ENCODE data around the gene DGKQ.

Gene DGKQ

GRCh38 chr4:961351-962230, 11.8 kb downstream of the DGKQ start:
- no peak for DNase-seq (ENCODE audit: low read depth)

- DNase-seq (ENCODE audit: low read depth): no peak
Measured at GRCh38 chr4:960636-961350, 12.6 kb downstream of the DGKQ start.

GRCh38 chr4:960140-960635, 13.2 kb downstream of the DGKQ start:
- DNase-seq (ENCODE audit: low read depth): no peak

- no peak for DNase-seq (ENCODE audit: low read depth)
Measured at GRCh38 chr4:959338-960139, 13.8 kb downstream of the DGKQ start.

DNA sequence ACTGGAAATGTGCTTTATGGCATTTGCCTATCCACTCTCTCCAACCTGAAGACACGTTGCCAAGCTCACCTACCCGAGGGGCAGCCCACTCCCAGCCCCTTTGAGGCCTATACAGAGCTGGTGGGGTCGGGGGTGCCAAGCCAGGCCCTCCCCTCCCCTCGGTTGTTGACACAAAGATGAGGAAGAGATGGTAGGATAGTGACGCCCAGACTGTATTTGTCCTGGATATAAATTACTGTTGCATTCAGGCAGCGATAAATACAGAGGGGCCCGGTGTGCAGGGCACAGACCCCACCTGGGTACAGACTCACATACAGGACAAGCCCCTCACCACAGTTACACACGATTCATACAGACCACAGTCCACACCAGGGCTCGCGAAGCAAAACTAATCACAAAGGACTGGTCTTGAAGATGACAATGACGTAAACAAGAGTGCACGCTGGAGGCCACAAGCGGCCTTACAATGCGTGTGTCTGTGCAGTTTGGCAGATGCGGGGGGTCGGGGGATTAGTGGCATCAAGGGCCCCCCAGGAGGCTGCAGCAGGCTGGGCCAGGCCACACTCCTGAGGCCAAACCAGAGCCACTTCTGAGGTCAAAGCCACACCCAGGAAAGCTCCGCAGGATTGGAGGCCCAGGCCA, 14.6 kb downstream of the DGKQ start:
- no peak for DNase-seq (ENCODE audit: low read depth)

DNA sequence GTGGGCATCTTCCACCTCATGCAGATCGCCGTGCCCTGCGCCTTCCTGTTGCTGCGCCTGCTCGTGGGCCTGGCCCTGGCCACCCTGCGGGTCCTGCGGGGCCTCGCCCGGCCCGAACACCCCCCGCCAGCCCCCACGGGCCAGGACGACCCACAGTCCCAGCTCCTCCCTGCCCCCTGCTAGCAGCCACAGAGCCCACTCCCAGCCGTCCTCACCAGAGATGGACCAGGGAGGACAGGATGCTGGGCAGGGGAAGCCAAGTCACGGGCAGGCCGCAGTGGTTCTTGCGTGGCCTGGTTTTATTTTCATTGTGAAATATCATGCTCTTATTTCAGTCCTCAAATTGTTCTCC, 15.1 kb downstream of the DGKQ start:
- DNase-seq (ENCODE audit: low read depth): no peak

DNA sequence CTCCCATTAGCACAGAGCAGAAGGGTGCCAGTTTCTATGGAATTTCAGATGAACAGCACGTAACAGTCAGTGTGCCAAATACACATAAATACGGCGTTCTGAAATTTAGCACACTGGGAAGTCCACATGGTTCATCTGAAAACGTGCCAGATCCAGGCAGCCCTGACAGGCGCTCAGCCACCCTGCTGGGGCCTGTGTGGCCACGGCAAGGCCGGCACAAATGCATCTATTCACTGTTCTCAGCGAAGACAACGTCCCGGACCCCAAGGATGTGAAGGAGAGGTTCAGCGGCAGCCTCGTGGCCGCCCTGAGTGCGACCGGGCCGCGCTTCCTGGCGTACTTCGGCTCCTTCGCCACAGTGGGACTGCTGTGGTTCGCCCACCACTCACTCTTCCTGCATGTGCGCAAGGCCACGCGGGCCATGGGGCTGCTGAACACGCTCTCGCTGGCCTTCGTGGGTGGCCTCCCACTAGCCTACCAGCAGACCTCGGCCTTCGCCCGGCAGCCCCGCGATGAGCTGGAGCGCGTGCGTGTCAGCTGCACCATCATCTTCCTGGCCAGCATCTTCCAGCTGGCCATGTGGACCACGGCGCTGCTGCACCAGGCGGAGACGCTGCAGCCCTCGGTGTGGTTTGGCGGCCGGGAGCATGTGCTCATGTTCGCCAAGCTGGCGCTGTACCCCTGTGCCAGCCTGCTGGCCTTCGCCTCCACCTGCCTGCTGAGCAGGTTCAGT, 15.6 kb downstream of the DGKQ start:
- DNase-seq (ENCODE audit: low read depth): no peak

- DNase-seq (ENCODE audit: low read depth): no peak
Measured at GRCh38 chr4:957231-957580, 16.2 kb downstream of the DGKQ start.

DNA sequence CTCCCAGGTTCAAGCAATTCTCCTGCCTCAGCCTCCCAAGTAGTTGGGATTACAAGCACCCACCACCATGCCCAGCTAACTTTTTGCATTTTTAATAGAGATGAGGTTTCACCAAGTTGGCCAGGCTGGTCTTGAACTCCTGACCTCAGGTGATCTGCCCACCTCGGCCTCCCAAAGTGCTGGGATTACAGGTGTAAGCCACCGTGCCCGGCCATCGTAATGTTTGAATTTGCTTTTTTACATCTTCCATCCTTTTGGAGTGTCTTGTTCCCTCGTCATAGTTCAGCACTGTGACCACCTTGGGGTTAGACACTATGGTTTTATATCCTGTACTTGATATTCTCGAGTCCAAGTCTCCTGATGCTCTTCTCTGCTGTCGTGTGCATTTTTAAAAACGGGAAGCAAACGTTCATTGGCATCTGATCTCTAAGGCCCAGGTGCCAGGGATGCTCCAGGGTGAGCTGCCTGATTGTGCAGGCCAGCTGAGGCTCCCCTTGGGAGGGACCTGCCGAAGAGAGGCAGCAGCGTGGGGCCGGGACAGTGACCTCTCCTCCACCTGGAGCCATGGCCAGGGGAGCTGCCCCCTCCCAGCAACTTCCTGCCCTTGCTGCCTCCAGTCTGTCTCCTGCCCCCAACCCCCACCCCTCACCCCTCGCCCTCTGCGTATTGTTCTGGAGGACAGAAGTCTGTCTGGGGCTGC, 16.7 kb downstream of the DGKQ start:
- DNase-seq (ENCODE audit: low read depth): no peak

GRCh38 chr4:955931-956381, 17.4 kb downstream of the DGKQ start:
- no peak for DNase-seq (ENCODE audit: low read depth)

DNA sequence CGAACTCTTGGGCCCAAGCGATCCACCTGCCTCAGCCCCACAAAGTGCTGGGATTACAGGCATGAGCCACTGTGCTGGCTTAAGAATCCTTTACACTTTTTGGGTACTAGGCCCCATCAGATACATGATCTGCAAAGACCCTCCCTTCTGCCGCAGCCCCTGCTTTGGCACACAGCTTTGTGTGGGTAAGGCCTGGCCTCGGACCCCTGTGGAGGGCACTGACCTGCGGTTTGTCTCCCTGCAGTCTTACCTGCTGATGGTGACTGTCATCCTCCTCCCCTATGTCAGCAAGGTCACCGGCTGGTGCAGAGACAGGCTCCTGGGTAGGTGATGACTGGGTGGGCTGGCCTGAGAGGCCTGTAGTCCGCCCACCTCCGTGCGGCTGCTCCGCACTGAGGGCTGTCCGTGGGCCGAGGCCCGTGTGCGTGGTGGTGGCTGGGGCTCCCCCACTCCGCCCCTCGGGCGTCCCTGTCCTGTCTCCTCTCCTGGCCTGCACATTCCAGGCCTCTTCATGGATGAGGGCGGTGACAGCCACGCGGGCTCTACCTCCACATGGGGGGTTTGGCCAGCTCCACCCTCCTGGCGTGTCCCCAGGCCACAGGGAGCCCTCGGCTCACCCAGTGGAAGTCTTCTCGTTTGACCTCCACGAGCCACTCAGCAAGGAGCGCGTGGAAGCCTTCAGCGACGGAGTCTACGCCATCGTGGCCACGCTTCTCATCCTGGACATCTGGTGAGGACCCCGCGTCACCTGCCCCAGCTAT, 18.0 kb downstream of the DGKQ start:
- no peak for DNase-seq (ENCODE audit: low read depth)

DNA sequence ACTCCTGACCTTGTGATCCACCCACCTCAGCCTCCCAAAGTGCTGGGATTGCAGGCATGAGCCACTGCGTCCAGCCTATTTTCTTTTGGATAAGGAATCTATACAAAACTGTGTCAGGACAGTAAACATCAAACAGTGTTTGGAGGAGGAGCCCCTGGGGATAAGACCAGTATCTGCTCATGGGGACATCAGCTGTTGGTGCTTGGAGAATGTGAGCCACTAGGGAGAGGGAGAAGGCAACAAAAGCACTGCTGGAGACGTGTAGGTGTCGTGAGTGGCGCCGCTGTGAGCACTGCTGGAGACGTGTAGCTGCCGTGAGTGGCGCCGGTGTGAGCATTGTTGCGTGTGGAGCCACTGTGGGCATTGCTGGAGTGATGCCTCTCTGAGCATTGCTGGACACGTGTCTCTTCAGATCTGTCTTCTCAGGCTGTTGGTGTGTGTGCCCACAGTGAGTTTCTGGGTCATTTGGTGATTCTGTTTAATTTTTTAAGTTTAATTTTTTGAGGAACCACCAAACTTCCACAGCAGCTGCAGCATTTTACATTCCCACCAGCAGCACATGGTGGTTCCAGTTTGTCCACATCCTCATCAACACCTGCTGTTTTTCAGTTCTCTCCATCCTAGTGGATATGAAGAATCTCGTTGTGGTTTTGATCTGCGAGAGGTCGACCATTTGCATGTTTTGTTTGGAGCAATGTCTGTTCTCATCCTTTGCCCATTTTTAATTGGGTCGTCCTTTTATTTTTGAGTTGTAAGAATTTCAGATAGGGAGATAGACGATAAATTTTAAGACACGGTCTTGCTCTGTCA, 19.0 kb downstream of the DGKQ start:
- DNase-seq (ENCODE audit: low read depth): no peak

DNA sequence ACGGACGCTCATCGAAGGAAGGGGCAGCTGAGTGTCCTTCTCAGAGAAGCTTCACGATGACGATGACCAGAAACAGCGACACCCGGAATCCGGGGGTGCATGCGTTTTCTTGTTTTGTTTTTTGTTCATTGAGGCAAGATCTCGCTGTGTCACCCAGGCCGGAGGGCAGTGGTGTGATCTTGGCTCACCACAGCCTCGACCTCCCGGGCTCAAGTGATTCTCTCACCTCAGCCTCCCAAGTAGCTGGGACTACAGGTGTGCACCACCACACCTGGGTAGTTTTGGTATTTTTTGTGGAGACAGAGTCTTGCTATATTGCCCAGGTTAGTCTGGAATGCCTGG, 19.8 kb downstream of the DGKQ start:
- DNase-seq (ENCODE audit: low read depth): no peak

DNA sequence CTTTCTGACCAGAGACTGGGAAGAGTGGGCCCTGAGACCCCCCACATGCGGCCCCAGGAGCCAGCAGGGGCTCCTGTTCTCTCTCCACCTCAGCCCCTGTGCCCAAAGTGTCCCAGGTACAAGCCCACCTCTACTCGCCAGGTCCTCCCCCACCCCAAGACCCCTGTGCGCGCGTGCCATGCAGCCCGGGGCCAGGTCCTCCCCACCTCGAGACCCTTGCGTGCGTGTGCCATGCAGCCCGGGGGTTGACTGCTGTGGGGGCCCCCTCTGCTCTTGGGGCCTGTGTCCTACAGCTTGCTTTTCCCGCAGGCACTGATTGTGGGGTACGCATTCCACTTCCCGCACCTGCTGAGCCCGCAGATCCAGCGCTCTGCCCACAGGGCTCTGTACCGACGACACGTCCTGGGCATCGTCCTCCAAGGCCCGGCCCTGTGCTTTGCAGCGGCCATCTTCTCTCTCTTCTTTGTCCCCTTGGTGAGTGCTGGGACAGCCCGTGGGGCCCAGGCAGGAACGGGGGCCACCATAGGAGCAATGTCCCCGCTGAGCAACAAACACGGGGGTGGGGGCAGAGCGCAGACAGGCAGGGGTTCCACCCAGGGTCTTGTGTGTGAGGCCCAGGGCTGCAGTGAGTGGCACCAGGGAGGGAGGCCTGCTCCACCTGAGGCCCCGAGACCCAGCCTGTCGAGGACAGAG, 20.3 kb downstream of the DGKQ start:
- DNase-seq (ENCODE audit: low read depth): no peak

GRCh38 chr4:951594-952468, 21.5 kb downstream of the DGKQ start:
- no peak for DNase-seq (ENCODE audit: low read depth)

GRCh38 chr4:951186-951585, 22.2 kb downstream of the DGKQ start:
- DNase-seq (ENCODE audit: low read depth): no peak

DNA sequence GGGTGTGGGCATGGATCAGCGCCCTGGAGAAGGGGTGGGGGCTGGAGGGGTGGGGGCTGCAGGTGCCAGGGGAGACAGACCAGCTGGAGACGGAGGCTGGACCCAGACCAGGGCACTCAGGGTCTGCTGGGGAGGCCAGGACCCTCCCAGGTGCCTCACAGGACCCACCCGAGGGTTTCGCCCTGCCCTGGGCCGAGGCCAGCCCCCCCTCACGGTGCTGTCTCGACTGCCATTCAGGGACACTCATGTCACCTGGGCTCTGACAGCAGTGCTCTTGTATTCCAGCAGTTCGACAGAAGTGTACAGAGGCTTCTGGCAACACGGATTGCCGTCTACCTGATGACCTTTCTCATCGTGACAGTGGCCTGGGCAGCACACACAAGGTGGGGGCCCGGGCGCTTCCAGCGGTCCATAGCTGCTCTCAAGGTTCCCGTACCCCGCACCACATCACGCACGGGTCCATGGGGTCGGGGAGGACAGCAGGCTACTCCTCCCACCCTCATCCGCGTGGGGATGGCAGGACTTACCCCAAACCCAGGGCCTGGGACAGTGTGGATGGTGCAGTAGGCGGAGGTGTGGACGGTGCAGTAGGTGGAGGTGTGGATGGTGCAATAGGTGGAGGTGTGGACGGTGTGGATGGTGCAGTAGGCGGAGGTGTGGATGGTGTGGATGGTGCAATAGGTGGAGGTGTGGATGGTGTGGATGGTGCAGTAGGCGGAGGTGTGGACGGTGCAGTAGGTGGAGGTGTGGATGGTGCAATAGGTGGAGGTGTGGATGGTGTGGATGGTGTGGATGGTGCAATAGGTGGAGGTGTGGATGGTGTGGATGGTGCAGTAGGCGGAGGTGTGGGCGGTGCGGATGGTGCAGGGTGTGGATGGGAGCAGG, 23.0 kb downstream of the DGKQ start:
- no peak for DNase-seq (ENCODE audit: low read depth)
